ENCODE results near the gene STX18.

DNA sequence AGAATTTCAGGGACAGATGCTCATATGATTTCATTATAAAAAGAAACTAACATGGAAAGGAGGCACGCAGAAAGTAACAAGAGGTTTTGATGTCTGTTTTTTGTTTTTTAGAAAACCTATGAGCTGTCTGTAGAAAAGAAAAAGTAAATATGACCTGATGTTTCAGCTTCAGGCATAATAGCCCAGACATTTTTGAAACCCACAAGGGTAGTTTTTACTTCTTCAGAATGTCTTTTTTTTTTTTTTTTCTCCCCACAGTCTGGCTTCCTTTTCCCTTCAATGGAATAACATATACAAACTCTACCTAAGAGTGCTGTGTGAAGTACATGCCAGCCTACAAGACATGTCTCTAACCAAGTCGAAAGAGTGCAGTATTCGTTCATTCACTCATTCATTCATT lies 18.3 kb upstream of the STX18 start:
- TF ChIP-seq, protein P1, sequence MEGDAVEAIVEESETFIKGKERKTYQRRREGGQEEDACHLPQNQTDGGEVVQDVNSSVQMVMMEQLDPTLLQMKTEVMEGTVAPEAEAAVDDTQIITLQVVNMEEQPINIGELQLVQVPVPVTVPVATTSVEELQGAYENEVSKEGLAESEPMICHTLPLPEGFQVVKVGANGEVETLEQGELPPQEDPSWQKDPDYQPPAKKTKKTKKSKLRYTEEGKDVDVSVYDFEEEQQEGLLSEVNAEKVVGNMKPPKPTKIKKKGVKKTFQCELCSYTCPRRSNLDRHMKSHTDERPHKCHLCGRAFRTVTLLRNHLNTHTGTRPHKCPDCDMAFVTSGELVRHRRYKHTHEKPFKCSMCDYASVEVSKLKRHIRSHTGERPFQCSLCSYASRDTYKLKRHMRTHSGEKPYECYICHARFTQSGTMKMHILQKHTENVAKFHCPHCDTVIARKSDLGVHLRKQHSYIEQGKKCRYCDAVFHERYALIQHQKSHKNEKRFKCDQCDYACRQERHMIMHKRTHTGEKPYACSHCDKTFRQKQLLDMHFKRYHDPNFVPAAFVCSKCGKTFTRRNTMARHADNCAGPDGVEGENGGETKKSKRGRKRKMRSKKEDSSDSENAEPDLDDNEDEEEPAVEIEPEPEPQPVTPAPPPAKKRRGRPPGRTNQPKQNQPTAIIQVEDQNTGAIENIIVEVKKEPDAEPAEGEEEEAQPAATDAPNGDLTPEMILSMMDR (conservative IDR thresholded peaks at IDR 0.05 in 1 of 2, IDR thresholded peaks at IDR 0.05 in 1 of 2; ENCODE audit: low read depth in 1 of 2, low read length in 2 of 2) = no peak
- TF ChIP-seq EZH2 (IDR thresholded peaks at IDR 0.05; ENCODE audit: low read length, missing control alignments) = no peak
